Loucy (cell line): Measurements from ENCODE around the gene RPLP1.

Experiments used
- EZH2phosphoT487 ChIP-seq: fragments of 200-600 bp; IDR thresholded peaks from 2 replicates; pipeline ENCODE4 v1.6.1; 2018; ENCODE audit warnings: antibody characterized with exemption, mild to moderate bottlenecking, moderate library complexity, borderline replicate concordance
- TF ChIP-seq, protein P1 (sequence below): fragments of 200-600 bp; sonication (generic); conservative IDR thresholded peaks from 2 replicates; pipeline ENCODE4 v1.5.1; 2014; ENCODE audit warnings: mild to moderate bottlenecking, antibody characterized with exemption, low read length

- TF ChIP-seq, protein P1, sequence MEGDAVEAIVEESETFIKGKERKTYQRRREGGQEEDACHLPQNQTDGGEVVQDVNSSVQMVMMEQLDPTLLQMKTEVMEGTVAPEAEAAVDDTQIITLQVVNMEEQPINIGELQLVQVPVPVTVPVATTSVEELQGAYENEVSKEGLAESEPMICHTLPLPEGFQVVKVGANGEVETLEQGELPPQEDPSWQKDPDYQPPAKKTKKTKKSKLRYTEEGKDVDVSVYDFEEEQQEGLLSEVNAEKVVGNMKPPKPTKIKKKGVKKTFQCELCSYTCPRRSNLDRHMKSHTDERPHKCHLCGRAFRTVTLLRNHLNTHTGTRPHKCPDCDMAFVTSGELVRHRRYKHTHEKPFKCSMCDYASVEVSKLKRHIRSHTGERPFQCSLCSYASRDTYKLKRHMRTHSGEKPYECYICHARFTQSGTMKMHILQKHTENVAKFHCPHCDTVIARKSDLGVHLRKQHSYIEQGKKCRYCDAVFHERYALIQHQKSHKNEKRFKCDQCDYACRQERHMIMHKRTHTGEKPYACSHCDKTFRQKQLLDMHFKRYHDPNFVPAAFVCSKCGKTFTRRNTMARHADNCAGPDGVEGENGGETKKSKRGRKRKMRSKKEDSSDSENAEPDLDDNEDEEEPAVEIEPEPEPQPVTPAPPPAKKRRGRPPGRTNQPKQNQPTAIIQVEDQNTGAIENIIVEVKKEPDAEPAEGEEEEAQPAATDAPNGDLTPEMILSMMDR, result no peak
- TF ChIP-seq EZH2phosphoT487, result no peak
Measured at GRCh38 chr15:69474846-69475455, 22.3 kb downstream of the RPLP1 start.
